ENCODE measurements around the gene OR10H1.
"Not testable (repeated sequence)": the region's sequence is repeated elsewhere in the genome, so short reads cannot be mapped to it uniquely, and the experiment has no call there.

The OR10H1 gene

DNA sequence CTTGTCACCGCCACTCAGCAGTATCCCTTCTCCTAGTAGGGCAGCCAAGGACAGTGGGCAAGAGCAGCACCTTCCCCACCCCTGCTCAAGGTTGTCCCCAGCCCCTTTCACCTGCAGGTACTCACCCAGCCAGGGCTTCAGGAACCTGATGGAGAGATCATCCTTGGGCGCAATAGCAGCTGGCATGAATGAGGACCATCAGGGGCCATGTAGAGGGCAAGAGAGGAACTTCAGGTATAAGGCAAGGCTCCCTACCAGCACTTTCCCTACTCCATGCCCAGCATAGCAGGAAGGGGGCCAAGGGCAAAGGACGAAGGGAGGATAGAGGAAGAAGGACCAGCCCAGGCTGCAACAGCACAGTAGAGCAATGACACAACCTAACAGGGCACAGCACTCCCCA is 41.3 kb downstream of the OR10H1 start:
- not testable (repeated sequence) for DNase-seq (ENCODE audit: low read depth)

- DNase-seq (ENCODE audit: low read depth) = no peak
Observed at GRCh38 chr19:15769586-15769985, 45.9 kb downstream of the OR10H1 start.

GRCh38 chr19:15759962-15760565 is 55.4 kb downstream of the OR10H1 start:
- DNase-seq (ENCODE audit: low read depth) = no peak

DNA sequence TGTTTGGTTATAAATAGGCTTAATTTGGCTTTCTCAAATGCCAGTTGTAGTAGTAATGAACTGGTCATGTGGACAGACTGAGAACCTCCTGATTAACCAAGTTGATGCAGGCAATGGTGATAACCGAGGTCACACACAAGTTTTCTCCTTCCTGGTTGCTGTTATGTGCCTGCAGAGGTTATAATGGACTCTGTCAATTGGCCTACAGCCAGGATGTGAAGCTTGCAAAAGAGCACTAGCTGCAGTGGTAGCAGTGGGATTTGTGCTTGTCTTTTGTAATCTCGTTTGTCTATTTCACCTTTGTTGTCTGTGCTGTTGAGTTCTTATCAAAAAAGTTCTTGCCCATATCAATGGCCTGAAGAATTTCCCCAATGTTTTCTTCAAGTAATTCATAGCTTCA is 57.1 kb downstream of the OR10H1 start:
- no peak for DNase-seq (ENCODE audit: low read depth)
